GM23338 (cell line): Measurements from ENCODE around the gene ACAN. TPM values are rescaled to one million over a fixed set of nuclear protein-coding genes. Genes with fewer than 3 reads are reported as not detected.

Experiments used
- ATAC-seq: fragments of 200-7000 bp; cut with Tn5 transposase; 3 replicates; pipeline ENCODE4 v1.9.1; 2020
- DNase-seq: peaks from one replicate; pipeline ENCODE4 v3.0.0-alpha.2; 2015; ENCODE audit warnings: low spot score
- H2AFZ ChIP-seq: fragments of 200-600 bp; sonication (generic); 2 replicates; pipeline ENCODE4 v1.8.0; 2016; ENCODE audit warnings: antibody characterized with exemption, mild to moderate bottlenecking, moderate library complexity
- H3F3A ChIP-seq: fragments of 200-600 bp; sonication (generic); replicated peaks from 2 replicates; pipeline ENCODE4 v1.8.0; 2017; ENCODE audit warnings: antibody characterized with exemption, mixed run types, low read depth
- H3K27ac ChIP-seq: fragments of 200-600 bp; sonication (generic); 2 replicates; pipeline ENCODE4 v1.6.1; 2016; ENCODE audit warnings: low read depth
- H3K27me3 ChIP-seq: fragments of 200-600 bp; sonication (generic); 2 replicates; pipeline ENCODE4 v1.8.0; 2016; ENCODE audit warnings: mild to moderate bottlenecking, mixed run types, moderate library complexity; ENCODE audit not compliant: insufficient read depth
- H3K36me3 ChIP-seq: fragments of 200-600 bp; sonication (generic); 2 replicates; pipeline ENCODE4 v1.8.0; 2016; ENCODE audit warnings: mild to moderate bottlenecking; ENCODE audit not compliant: insufficient read depth
- H3K4me1 ChIP-seq: fragments of 200-600 bp; sonication (generic); 2 replicates; pipeline ENCODE4 v1.8.0; 2016; ENCODE audit warnings: mild to moderate bottlenecking, moderate library complexity; ENCODE audit not compliant: insufficient read depth
- H3K4me2 ChIP-seq: fragments of 200-600 bp; sonication (generic); 2 replicates; pipeline ENCODE4 v1.7.1; 2017; ENCODE audit warnings: mixed run types
- H3K4me3 ChIP-seq: fragments of 200-600 bp; sonication (generic); 2 replicates; pipeline ENCODE4 v1.6.1; 2016; ENCODE audit warnings: mixed run types
- H3K79me2 ChIP-seq: fragments of 200-600 bp; sonication (generic); replicated peaks from 2 replicates; pipeline ENCODE4 v1.8.0; 2017; ENCODE audit warnings: mild to moderate bottlenecking; ENCODE audit not compliant: insufficient read depth
- H3K9me2 ChIP-seq: fragments of 200-600 bp; sonication (generic); 2 replicates; pipeline ENCODE4 v1.8.0; 2017; ENCODE audit not compliant: insufficient read depth
- H4K20me1 ChIP-seq: fragments of 200-600 bp; sonication (generic); replicated peaks from 2 replicates; pipeline ENCODE4 v1.8.0; 2017; ENCODE audit warnings: mild to moderate bottlenecking; ENCODE audit not compliant: insufficient read depth
- H3K27ac Mint-ChIP-seq: 2 replicates; pipeline ENCODE4 v1.8.0; 2020; ENCODE audit warnings: inconsistent platforms, mild to moderate bottlenecking, moderate library complexity, mixed read lengths
- H3K27me3 Mint-ChIP-seq: 3 replicates; pipeline ENCODE4 v1.8.0; 2022; ENCODE audit warnings: low read depth, mild to moderate bottlenecking, moderate library complexity, mixed read lengths, inconsistent platforms; ENCODE audit not compliant: insufficient read depth, poor library complexity
- H3K36me3 Mint-ChIP-seq: 3 replicates; pipeline ENCODE4 v1.8.0; 2021; ENCODE audit warnings: low read depth, mild to moderate bottlenecking, inconsistent platforms, moderate library complexity, mixed read lengths
- H3K4me1 Mint-ChIP-seq: 3 replicates; pipeline ENCODE4 v1.8.0; 2020; ENCODE audit warnings: mild to moderate bottlenecking, inconsistent platforms, mixed read lengths
- H3K4me3 Mint-ChIP-seq: 3 replicates; pipeline ENCODE4 v1.8.0; 2021; ENCODE audit warnings: moderate library complexity, mild to moderate bottlenecking, inconsistent platforms, mixed read lengths
- H3K9me3 Mint-ChIP-seq: 3 replicates; pipeline ENCODE4 v1.8.0; 2020; ENCODE audit warnings: moderate library complexity, mild to moderate bottlenecking, inconsistent platforms, mixed read lengths
- CREB1 ChIP-seq: fragments of 250-450 bp; sonication (Bioruptor Pico); IDR thresholded peaks from 2 replicates; pipeline ENCODE4 v1.5.0; 2020; ENCODE audit warnings: low read depth, mild to moderate bottlenecking, moderate library complexity
- EZH2 ChIP-seq: fragments of 200-600 bp; sonication (generic); IDR thresholded peaks from one replicate; pipeline ENCODE4 v1.8.0; 2017; ENCODE audit warnings: antibody characterized with exemption, mild to moderate bottlenecking, low read depth; ENCODE audit not compliant: unreplicated experiment
- EZH2phosphoT487 ChIP-seq: fragments of 200-600 bp; sonication (generic); IDR thresholded peaks from one replicate; pipeline ENCODE4 v1.8.1; 2018; ENCODE audit warnings: antibody characterized with exemption; ENCODE audit not compliant: unreplicated experiment
- NANOG ChIP-seq: IDR thresholded peaks from 2 replicates; pipeline ENCODE4 v1.6.1; 2016; ENCODE audit warnings: antibody characterized with exemption, borderline replicate concordance
- POLR2AphosphoS5 ChIP-seq: IDR thresholded peaks from 2 replicates; pipeline ENCODE4 v1.6.1; 2016; ENCODE audit warnings: antibody characterized with exemption, low read depth
- STAT1 ChIP-seq: IDR thresholded peaks from one replicate; pipeline ENCODE4 v1.6.1; 2016; ENCODE audit warnings: antibody characterized with exemption; ENCODE audit not compliant: unreplicated experiment
- ZNF114 ChIP-seq: fragments of 250-450 bp; sonication (Bioruptor Pico); IDR thresholded peaks from 2 replicates; pipeline ENCODE4 v1.5.0; 2020; ENCODE audit warnings: mild to moderate bottlenecking, moderate library complexity
- polyA plus RNA-seq: library from polyadenylated mRNA; unstranded; fragments of >200 nt; fragmentation: Nextera tagmentation; extraction: Ambion mirVana; gene quantifications from 2 replicates; pipeline ENCODE4 v1.2.1, GENCODE V29; 2016
- total RNA-seq: library from RNA; depleted of rRNA; stranded (reverse); fragments of >200 nt; shearing (Covaris generic); gene quantifications from 2 replicates; pipeline ENCODE4 v1.2.3, GENCODE V29; 2014
- TF ChIP-seq, protein P1 (sequence below), 2 experiments: fragments of 200-600 bp in 1 of 2; sonication (generic) in 1 of 2; conservative IDR thresholded peaks; 2 replicates each; pipeline versions ENCODE4 v1.5.1 to v1.6.1; 2016 to 2017; ENCODE audit warnings: antibody characterized with exemption in 2 of 2, low read depth in 2 of 2, mild to moderate bottlenecking in 2 of 2, moderate library complexity in 1 of 2
- TF ChIP-seq, protein P2 (sequence below): IDR thresholded peaks from 2 replicates; pipeline ENCODE4 v1.6.1; 2016; ENCODE audit warnings: antibody characterized with exemption
- TF ChIP-seq, protein P3 (sequence below): fragments of 250-450 bp; sonication (Bioruptor Pico); IDR thresholded peaks from 2 replicates; pipeline ENCODE4 v1.5.0; 2020; ENCODE audit warnings: mild to moderate bottlenecking, moderate library complexity

The ACAN gene
- total and polyA plus RNA-seq, 2 experiments from 2014 or later: 2.5 to 4.9 TPM

DNA sequence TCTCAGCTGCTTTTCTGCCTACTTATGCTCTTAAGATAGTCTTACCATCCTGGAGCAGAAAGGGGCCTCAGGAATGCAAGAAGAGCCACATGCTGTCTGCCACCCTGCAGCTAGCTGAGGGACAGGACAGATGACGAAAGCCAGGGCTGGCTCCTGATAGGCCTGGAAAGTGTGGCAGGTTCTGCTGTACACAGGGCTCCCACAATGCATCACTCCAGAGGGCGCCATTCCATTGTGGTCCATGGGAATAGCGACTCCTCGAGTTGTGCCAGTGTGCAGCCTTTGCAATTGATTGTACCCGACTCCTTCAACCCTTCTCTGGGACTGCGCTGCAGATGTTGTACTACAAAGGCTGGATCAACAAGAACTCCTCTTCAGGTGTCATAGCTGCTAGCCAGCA is 11.2 kb downstream of the ACAN start:
- H3K9me3 Mint-ChIP-seq: no peaks in the 10 kb centered on the region
- Histone ChIP-seq H4K20me1 (no peaks in the 10 kb centered on the region), H3K4me2 (no peak overlapping the region), H3K27ac (no peak overlapping the region), H3F3A (no peaks in the 10 kb centered on the region), H3K36me3 (no peaks in the 10 kb centered on the region), H3K79me2 (no peaks in the 10 kb centered on the region), H3K4me3 (no peak overlapping the region), H3K4me1 (no peaks in the 10 kb centered on the region), H2AFZ (no peak overlapping the region), H3K9me2 (no peaks in the 10 kb centered on the region), H3K27me3 (no peaks in the 10 kb centered on the region)
- TF ChIP-seq EZH2phosphoT487: no peak
- TF ChIP-seq, protein P1, sequence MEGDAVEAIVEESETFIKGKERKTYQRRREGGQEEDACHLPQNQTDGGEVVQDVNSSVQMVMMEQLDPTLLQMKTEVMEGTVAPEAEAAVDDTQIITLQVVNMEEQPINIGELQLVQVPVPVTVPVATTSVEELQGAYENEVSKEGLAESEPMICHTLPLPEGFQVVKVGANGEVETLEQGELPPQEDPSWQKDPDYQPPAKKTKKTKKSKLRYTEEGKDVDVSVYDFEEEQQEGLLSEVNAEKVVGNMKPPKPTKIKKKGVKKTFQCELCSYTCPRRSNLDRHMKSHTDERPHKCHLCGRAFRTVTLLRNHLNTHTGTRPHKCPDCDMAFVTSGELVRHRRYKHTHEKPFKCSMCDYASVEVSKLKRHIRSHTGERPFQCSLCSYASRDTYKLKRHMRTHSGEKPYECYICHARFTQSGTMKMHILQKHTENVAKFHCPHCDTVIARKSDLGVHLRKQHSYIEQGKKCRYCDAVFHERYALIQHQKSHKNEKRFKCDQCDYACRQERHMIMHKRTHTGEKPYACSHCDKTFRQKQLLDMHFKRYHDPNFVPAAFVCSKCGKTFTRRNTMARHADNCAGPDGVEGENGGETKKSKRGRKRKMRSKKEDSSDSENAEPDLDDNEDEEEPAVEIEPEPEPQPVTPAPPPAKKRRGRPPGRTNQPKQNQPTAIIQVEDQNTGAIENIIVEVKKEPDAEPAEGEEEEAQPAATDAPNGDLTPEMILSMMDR (conservative IDR thresholded peaks at IDR 0.05; ENCODE audit: low read depth in 2 of 2): peak in 1 of 2 experiments; percentile 32; a peak in 1 of 4 replicates
- TF ChIP-seq ZNF114 (CRISPR knock-in tag): no peak
- no peak overlapping the region for H3K4me3 Mint-ChIP-seq
- peaks cover 15% of the 10 kb centered on the region for H3K27me3 Mint-ChIP-seq
- peaks cover 14% of the 10 kb centered on the region for H3K4me1 Mint-ChIP-seq
- DNase-seq: no peak
- no peak overlapping the region for H3K27ac Mint-ChIP-seq
- ATAC-seq: no peak
- no peaks in the 10 kb centered on the region for H3K36me3 Mint-ChIP-seq

DNA sequence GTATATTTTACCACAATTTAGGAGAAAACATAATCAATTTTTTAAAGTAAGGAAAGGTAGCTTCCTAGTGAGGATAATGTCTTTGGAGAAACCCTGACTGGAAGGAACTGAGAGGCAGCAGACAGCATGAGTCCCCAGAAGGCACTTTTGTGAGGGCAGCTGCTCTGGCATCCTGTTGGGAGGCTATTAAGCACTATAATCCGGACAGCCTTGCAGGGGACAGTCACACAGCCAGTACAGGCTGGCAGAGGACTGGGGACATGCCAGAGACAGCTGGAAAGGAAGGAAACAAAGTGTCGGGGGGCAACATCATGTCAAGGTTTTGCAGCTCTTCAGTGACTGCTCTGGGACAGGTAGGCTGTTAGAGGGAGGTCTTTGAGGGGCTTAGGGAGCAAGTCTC is 15.7 kb downstream of the ACAN start:
- no peak for DNase-seq
- Histone ChIP-seq H3K4me2 (no peak overlapping the region), H3K27ac (no peak overlapping the region), H3K79me2 (no peaks in the 10 kb centered on the region), H3K4me1 (no peaks in the 10 kb centered on the region), H3F3A (no peaks in the 10 kb centered on the region), H3K27me3 (no peaks in the 10 kb centered on the region), H2AFZ (no peak overlapping the region), H3K4me3 (no peak overlapping the region), H3K9me2 (no peaks in the 10 kb centered on the region), H3K36me3 (no peaks in the 10 kb centered on the region), H4K20me1 (no peaks in the 10 kb centered on the region)
- no peaks in the 10 kb centered on the region for H3K36me3 Mint-ChIP-seq
- ATAC-seq: no peak
- peaks cover 13% of the 10 kb centered on the region for H3K27me3 Mint-ChIP-seq
- H3K9me3 Mint-ChIP-seq: no peaks in the 10 kb centered on the region
- H3K27ac Mint-ChIP-seq: no peak overlapping the region
- no peak overlapping the region for H3K4me3 Mint-ChIP-seq
- H3K4me1 Mint-ChIP-seq: no peaks in the 10 kb centered on the region
- TF ChIP-seq, protein P1 (conservative IDR thresholded peaks at IDR 0.05; ENCODE audit: low read depth in 2 of 2): no peak
- TF ChIP-seq CREB1 (CRISPR knock-in tag): no peak
- TF ChIP-seq, protein P2, sequence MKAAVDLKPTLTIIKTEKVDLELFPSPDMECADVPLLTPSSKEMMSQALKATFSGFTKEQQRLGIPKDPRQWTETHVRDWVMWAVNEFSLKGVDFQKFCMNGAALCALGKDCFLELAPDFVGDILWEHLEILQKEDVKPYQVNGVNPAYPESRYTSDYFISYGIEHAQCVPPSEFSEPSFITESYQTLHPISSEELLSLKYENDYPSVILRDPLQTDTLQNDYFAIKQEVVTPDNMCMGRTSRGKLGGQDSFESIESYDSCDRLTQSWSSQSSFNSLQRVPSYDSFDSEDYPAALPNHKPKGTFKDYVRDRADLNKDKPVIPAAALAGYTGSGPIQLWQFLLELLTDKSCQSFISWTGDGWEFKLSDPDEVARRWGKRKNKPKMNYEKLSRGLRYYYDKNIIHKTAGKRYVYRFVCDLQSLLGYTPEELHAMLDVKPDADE: no peak
- no peak for TF ChIP-seq STAT1
- no peak for TF ChIP-seq ZNF114 (CRISPR knock-in tag)
- no peak for TF ChIP-seq NANOG
- TF ChIP-seq, protein P3, sequence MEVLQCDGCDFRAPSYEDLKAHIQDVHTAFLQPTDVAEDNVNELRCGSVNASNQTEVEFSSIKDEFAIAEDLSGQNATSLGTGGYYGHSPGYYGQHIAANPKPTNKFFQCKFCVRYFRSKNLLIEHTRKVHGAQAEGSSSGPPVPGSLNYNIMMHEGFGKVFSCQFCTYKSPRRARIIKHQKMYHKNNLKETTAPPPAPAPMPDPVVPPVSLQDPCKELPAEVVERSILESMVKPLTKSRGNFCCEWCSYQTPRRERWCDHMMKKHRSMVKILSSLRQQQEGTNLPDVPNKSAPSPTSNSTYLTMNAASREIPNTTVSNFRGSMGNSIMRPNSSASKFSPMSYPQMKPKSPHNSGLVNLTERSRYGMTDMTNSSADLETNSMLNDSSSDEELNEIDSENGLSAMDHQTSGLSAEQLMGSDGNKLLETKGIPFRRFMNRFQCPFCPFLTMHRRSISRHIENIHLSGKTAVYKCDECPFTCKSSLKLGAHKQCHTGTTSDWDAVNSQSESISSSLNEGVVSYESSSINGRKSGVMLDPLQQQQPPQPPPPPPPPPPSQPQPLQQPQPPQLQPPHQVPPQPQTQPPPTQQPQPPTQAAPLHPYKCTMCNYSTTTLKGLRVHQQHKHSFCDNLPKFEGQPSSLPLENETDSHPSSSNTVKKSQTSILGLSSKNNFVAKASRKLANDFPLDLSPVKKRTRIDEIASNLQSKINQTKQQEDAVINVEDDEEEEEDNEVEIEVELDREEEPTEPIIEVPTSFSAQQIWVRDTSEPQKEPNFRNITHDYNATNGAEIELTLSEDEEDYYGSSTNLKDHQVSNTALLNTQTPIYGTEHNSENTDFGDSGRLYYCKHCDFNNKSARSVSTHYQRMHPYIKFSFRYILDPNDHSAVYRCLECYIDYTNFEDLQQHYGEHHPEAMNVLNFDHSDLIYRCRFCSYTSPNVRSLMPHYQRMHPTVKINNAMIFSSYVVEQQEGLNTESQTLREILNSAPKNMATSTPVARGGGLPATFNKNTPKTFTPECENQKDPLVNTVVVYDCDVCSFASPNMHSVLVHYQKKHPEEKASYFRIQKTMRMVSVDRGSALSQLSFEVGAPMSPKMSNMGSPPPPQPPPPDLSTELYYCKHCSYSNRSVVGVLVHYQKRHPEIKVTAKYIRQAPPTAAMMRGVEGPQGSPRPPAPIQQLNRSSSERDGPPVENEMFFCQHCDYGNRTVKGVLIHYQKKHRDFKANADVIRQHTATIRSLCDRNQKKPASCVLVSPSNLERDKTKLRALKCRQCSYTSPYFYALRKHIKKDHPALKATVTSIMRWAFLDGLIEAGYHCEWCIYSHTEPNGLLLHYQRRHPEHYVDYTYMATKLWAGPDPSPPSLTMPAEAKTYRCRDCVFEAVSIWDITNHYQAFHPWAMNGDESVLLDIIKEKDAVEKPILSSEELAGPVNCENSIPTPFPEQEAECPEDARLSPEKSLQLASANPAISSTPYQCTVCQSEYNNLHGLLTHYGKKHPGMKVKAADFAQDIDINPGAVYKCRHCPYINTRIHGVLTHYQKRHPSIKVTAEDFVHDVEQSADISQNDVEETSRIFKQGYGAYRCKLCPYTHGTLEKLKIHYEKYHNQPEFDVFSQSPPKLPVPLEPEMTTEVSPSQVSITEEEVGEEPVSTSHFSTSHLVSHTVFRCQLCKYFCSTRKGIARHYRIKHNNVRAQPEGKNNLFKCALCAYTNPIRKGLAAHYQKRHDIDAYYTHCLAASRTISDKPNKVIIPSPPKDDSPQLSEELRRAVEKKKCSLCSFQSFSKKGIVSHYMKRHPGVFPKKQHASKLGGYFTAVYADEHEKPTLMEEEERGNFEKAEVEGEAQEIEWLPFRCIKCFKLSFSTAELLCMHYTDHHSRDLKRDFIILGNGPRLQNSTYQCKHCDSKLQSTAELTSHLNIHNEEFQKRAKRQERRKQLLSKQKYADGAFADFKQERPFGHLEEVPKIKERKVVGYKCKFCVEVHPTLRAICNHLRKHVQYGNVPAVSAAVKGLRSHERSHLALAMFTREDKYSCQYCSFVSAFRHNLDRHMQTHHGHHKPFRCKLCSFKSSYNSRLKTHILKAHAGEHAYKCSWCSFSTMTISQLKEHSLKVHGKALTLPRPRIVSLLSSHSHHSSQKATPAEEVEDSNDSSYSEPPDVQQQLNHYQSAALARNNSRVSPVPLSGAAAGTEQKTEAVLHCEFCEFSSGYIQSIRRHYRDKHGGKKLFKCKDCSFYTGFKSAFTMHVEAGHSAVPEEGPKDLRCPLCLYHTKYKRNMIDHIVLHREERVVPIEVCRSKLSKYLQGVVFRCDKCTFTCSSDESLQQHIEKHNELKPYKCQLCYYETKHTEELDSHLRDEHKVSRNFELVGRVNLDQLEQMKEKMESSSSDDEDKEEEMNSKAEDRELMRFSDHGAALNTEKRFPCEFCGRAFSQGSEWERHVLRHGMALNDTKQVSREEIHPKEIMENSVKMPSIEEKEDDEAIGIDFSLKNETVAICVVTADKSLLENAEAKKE (CRISPR knock-in tag): no peak
- TF ChIP-seq EZH2: no peak
- no peak for TF ChIP-seq POLR2AphosphoS5
